ENCODE measurements around the gene ZNF783. TPM values are rescaled to one million over a fixed set of nuclear protein-coding genes. Genes with fewer than 3 reads are reported as not detected.

The ZNF783 gene
- total and polyA plus RNA-seq, 2 donors (not counting 1 experiment from before 2014, with no cell fraction given) = 38.1 to 43.8 TPM

DNA sequence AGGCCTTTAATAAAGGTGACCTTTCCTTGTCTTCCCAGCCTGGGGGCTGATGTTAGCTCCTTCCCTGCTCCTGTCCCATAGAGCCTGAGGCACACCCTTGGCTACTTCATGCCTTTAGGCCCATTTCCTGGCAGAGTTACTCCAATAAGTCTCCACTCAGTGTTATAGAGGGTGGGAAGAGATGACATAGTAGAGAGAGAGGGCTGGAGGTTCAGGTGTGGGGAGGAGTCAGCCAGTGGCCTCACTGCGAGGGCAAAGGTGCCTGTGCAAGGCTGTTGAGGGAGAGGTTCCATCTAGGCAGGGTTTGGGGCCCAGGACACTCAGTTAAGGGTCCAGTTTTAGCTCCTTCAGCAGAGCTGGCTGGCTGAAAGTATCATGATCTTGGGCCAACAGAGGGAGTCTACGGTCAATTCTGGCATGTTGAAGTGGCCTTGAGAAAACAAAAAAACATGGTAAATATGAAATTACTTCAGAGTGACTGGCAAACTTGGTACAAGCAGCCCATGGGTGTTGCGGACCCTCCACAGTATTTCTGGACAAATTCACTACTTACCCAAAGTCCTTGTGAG, 67.9 kb downstream of the ZNF783 start:
- no peak overlapping the region for H2AFZ ChIP-seq (ENCODE audit: insufficient read depth, low read depth, low read length, poor library complexity, severe bottlenecking)
- peaks cover 0 to 10% (median 1%) of the 10 kb centered on the region in 4 experiments for H3K27me3 ChIP-seq (replicated peaks in 1 of 4; ENCODE audit: control extremely low read depth in 1 of 4, control insufficient read depth in 3 of 4, insufficient read depth in 4 of 4, low read length in 3 of 4)
- H3K4me1 ChIP-seq (ENCODE audit: control insufficient read depth in 2 of 2, insufficient read depth in 2 of 2, low read length in 2 of 2) = no peaks in the 10 kb centered on the region
- H3K27ac Mint-ChIP-seq = no peak overlapping the region
- ATAC-seq (ENCODE audit: low read depth) (no peak), DNase-seq (no peak)
- ChIA-PET POLR2A (no interaction called here), CTCF (no interaction called here)
- WGBS (ENCODE audit: insufficient coverage) = 40% methylated on average over 1 of the region's 3 CpGs
- intact Hi-C loops (cut with micrococcal nuclease) = no loop called here
- H3K79me2 ChIP-seq (ENCODE audit: control insufficient read depth, insufficient read depth, low read length) = no peaks in the 10 kb centered on the region
- H3K4me3 ChIP-seq (ENCODE audit: control extremely low read depth in 1 of 5, extremely low read depth in 1 of 5, insufficient read depth in 1 of 5, low read depth in 2 of 5, low read length in 4 of 5) = no peak overlapping the region
- peaks cover 25% of the 10 kb centered on the region for H3K27me3 Mint-ChIP-seq
- H3K4me2 ChIP-seq (replicated peaks; ENCODE audit: low read depth, low read length, poor library complexity, severe bottlenecking) = no peak overlapping the region
- no peaks in the 10 kb centered on the region for H4K20me1 ChIP-seq (ENCODE audit: control insufficient read depth, insufficient read depth, low read length, poor library complexity, severe bottlenecking)
- no peak overlapping the region for H3K4me3 Mint-ChIP-seq
- peaks cover 3% of the 10 kb centered on the region for H3K9me3 Mint-ChIP-seq (ENCODE audit: insufficient read depth)
- no peaks in the 10 kb centered on the region for H3K36me3 ChIP-seq (replicated peaks in 1 of 2; ENCODE audit: control extremely low read depth in 1 of 2, control insufficient read depth in 1 of 2, extremely low read depth in 1 of 2, insufficient read depth in 2 of 2, low read length in 1 of 2)
- H3K4me1 Mint-ChIP-seq = no peaks in the 10 kb centered on the region
- no peak overlapping the region for H3K27ac ChIP-seq (ENCODE audit: low read length in 2 of 2)
- no peak overlapping the region for H3K9ac ChIP-seq (ENCODE audit: low read length)
- TF ChIP-seq, protein P1, sequence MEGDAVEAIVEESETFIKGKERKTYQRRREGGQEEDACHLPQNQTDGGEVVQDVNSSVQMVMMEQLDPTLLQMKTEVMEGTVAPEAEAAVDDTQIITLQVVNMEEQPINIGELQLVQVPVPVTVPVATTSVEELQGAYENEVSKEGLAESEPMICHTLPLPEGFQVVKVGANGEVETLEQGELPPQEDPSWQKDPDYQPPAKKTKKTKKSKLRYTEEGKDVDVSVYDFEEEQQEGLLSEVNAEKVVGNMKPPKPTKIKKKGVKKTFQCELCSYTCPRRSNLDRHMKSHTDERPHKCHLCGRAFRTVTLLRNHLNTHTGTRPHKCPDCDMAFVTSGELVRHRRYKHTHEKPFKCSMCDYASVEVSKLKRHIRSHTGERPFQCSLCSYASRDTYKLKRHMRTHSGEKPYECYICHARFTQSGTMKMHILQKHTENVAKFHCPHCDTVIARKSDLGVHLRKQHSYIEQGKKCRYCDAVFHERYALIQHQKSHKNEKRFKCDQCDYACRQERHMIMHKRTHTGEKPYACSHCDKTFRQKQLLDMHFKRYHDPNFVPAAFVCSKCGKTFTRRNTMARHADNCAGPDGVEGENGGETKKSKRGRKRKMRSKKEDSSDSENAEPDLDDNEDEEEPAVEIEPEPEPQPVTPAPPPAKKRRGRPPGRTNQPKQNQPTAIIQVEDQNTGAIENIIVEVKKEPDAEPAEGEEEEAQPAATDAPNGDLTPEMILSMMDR (IDR thresholded peaks at IDR 0.05) = no peak
- no peak for TF ChIP-seq EZH2 (IDR thresholded peaks at IDR 0.05; ENCODE audit: borderline replicate concordance, insufficient read depth, low read depth, low read length, poor library complexity, severe bottlenecking)
- peaks cover 0 to 12% (median 0%) of the 10 kb centered on the region in 3 donors for H3K9me3 ChIP-seq (ENCODE audit: control extremely low read depth in 1 of 3, control insufficient read depth in 2 of 3, insufficient read depth in 1 of 3, low read length in 2 of 3)

DNA sequence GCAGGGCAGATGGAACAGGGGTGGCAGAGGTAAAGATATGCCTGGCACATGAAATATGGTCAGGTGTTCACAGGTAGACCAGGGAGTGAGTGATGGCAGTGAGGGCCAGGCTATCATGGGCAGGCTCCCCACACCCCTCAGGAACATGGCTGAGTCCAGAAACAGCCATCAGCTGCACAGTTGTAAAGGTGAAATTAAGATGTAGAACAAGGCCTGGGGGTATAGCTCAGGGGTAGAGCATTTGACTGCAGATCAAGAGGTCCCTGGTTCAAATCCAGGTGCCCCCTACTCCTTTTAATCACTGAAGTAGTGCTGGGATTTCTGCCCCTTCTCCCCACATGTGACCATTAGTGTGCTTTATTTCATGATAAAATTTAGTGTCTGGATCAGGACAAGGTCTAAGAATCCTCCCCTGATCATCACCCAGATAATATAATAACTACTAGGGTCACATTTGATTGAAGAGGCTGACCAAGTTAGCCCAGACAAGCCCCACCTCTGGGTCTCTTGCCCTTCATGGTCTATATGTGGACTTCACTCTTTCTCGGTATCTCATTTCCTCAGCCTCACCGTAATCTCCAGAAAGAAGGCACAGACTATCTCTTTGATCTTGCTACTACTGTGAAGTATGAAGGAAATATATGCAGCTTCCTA, 69.0 kb downstream of the ZNF783 start:
- Mint-ChIP-seq H3K27ac (no peak overlapping the region), H3K4me3 (no peak overlapping the region), H3K27me3 (peaks cover 26% of the 10 kb centered on the region), H3K9me3 (ENCODE audit: insufficient read depth) (peaks cover 3% of the 10 kb centered on the region), H3K4me1 (no peaks in the 10 kb centered on the region)
- Histone ChIP-seq H3K4me3 (ENCODE audit: control extremely low read depth in 1 of 5, extremely low read depth in 1 of 5, insufficient read depth in 1 of 5, low read depth in 2 of 5, low read length in 4 of 5) (no peak overlapping the region), H4K20me1 (ENCODE audit: control insufficient read depth, insufficient read depth, low read length, poor library complexity, severe bottlenecking) (no peaks in the 10 kb centered on the region), H3K36me3 (replicated peaks in 1 of 2; ENCODE audit: control extremely low read depth in 1 of 2, control insufficient read depth in 1 of 2, extremely low read depth in 1 of 2, insufficient read depth in 2 of 2, low read length in 1 of 2) (no peaks in the 10 kb centered on the region), H3K9me3 (ENCODE audit: control extremely low read depth in 1 of 3, control insufficient read depth in 2 of 3, insufficient read depth in 1 of 3, low read length in 2 of 3) (peaks cover 0 to 12% (median 0%) of the 10 kb centered on the region in 3 donors), H3K27me3 (replicated peaks in 1 of 4; ENCODE audit: control extremely low read depth in 1 of 4, control insufficient read depth in 3 of 4, insufficient read depth in 4 of 4, low read length in 3 of 4) (peaks cover 0 to 10% (median 1%) of the 10 kb centered on the region in 4 experiments), H2AFZ (ENCODE audit: insufficient read depth, low read depth, low read length, poor library complexity, severe bottlenecking) (no peak overlapping the region), H3K9ac (ENCODE audit: low read length) (no peak overlapping the region), H3K79me2 (ENCODE audit: control insufficient read depth, insufficient read depth, low read length) (no peaks in the 10 kb centered on the region), H3K27ac (ENCODE audit: low read length in 2 of 2) (no peak overlapping the region), H3K4me2 (replicated peaks; ENCODE audit: low read depth, low read length, poor library complexity, severe bottlenecking) (no peak overlapping the region), H3K4me1 (ENCODE audit: control insufficient read depth in 2 of 2, insufficient read depth in 2 of 2, low read length in 2 of 2) (no peaks in the 10 kb centered on the region)
- ChIA-PET POLR2A (no interaction called here), CTCF (no interaction called here)
- DNase-seq = no peak
- TF ChIP-seq, protein P1 (IDR thresholded peaks at IDR 0.05) = no peak
- no peak for TF ChIP-seq EZH2 (IDR thresholded peaks at IDR 0.05; ENCODE audit: borderline replicate concordance, insufficient read depth, low read depth, low read length, poor library complexity, severe bottlenecking)
- WGBS (ENCODE audit: insufficient coverage) = no CpG with 5 or more reads among the region's 2 CpGs
- intact Hi-C loops (cut with micrococcal nuclease) = no loop called here
- ATAC-seq (ENCODE audit: low read depth) = no peak

All from B cell (primary cell).